OCI-LY3 (cell line): Measurements from ENCODE around the gene ZNF821.

Experiments
- EZH2phosphoT487 ChIP-seq: fragments of 200-600 bp; shearing (Covaris generic); IDR thresholded peaks from 2 replicates; pipeline ENCODE4 v1.6.1; 2018; ENCODE audit warnings: antibody characterized with exemption, mixed run types, low read depth
- TF ChIP-seq, protein P1 (sequence below): fragments of 200-600, 300-600 bp; sonication (generic); IDR thresholded peaks from 2 replicates; pipeline ENCODE4 v1.5.1; 2014; ENCODE audit warnings: antibody characterized with exemption, low read length, low read depth

- TF ChIP-seq, protein P1, sequence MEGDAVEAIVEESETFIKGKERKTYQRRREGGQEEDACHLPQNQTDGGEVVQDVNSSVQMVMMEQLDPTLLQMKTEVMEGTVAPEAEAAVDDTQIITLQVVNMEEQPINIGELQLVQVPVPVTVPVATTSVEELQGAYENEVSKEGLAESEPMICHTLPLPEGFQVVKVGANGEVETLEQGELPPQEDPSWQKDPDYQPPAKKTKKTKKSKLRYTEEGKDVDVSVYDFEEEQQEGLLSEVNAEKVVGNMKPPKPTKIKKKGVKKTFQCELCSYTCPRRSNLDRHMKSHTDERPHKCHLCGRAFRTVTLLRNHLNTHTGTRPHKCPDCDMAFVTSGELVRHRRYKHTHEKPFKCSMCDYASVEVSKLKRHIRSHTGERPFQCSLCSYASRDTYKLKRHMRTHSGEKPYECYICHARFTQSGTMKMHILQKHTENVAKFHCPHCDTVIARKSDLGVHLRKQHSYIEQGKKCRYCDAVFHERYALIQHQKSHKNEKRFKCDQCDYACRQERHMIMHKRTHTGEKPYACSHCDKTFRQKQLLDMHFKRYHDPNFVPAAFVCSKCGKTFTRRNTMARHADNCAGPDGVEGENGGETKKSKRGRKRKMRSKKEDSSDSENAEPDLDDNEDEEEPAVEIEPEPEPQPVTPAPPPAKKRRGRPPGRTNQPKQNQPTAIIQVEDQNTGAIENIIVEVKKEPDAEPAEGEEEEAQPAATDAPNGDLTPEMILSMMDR: no peak
- TF ChIP-seq EZH2phosphoT487: no peak
Measured at GRCh38 chr16:71869089-71869488, 14.9 kb downstream of the ZNF821 start.
